CD4-positive, alpha-beta T cell treated with Interleukin-17A for 4 hours (primary cell): Measurements from ENCODE around the gene PFKM.

ENCODE experiments used
- DNase-seq: peaks from one replicate; pipeline ENCODE4 v3.0.0-alpha.2; 2020; ENCODE audit warnings: mixed read lengths

The PFKM gene

GRCh38 chr12:48160046-48160445 is 40.9 kb downstream of the PFKM start:
- no peak for DNase-seq

- DNase-seq, result no peak
Measured at GRCh38 chr12:48160807-48161206, 41.6 kb downstream of the PFKM start.

GRCh38 chr12:48163150-48163747 is 44.1 kb downstream of the PFKM start:
- no peak for DNase-seq

GRCh38 chr12:48164451-48164850 is 45.3 kb downstream of the PFKM start:
- DNase-seq, result no peak

- peak; percentile 74 for DNase-seq
Measured at GRCh38 chr12:48165089-48165981, 46.2 kb downstream of the PFKM start.

- no peak for DNase-seq
Measured at GRCh38 chr12:48169011-48169410, 49.8 kb downstream of the PFKM start.

- DNase-seq, result no peak
Measured at GRCh38 chr12:48175613-48176416, 56.7 kb downstream of the PFKM start.

GRCh38 chr12:48176417-48176751 is 57.2 kb downstream of the PFKM start:
- no peak for DNase-seq

GRCh38 chr12:48177982-48178381 is 58.8 kb downstream of the PFKM start:
- DNase-seq, result no peak

GRCh38 chr12:48179466-48179865 is 60.3 kb downstream of the PFKM start:
- no peak for DNase-seq

GRCh38 chr12:48180424-48180823 is 61.3 kb downstream of the PFKM start:
- no peak for DNase-seq

GRCh38 chr12:48180857-48181495 is 61.8 kb downstream of the PFKM start:
- no peak for DNase-seq

- DNase-seq, result no peak
Measured at GRCh38 chr12:48182631-48183030, 63.5 kb downstream of the PFKM start.

- DNase-seq, result peak; percentile 79
Measured at GRCh38 chr12:48183091-48183875, 64.1 kb downstream of the PFKM start, which contains the start of gene CCDC184. TSS of gene CCDC184 (plus strand) at chr12:48183644. CDS start at chr12:48184123, 479 bp downstream.

GRCh38 chr12:48183876-48184548 is 64.8 kb downstream of the PFKM start:
- peak; percentile 29 for DNase-seq

GRCh38 chr12:48184549-48184922 is 65.4 kb downstream of the PFKM start:
- DNase-seq, result no peak

- no peak for DNase-seq
Measured at GRCh38 chr12:48185181-48185919, 66.2 kb downstream of the PFKM start.

GRCh38 chr12:48187916-48188695 is 68.9 kb downstream of the PFKM start:
- no peak for DNase-seq

- DNase-seq, result peak; percentile 77
Measured at GRCh38 chr12:48189331-48190125, 70.4 kb downstream of the PFKM start.
